Measurements from ENCODE around the gene CD7. TPM values are rescaled to one million over a fixed set of nuclear protein-coding genes. Genes with fewer than 3 reads are reported as not detected.
"Not testable (repeated sequence)": the region's sequence is repeated elsewhere in the genome, so short reads cannot be mapped to it uniquely, and the experiment has no call there.

CD7 gene
- total RNA-seq, 1 donor from 2014 or later, result not detected

DNA sequence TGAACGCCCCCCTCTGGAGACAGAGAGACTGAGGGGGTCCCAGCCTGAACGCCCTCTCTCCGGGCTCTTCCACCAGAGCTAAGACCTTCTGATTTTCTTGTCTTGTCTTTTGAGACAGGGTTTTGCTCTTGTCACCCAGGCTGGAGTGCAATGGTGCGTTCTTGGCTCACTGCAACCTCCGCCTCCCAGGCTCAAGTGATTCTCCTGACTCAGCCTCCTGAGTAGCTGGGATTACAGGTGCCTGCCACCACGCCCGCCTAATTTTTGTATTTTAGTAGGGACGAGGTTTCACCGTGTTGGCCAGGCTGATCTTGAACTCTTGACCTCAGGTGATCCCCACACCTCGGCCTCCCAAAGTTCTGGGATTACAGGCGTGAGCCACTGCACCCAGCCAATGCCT lies 30.6 kb upstream of the CD7 start:
- not testable (repeated sequence) for DNase-seq (ENCODE audit: low read depth)

DNA sequence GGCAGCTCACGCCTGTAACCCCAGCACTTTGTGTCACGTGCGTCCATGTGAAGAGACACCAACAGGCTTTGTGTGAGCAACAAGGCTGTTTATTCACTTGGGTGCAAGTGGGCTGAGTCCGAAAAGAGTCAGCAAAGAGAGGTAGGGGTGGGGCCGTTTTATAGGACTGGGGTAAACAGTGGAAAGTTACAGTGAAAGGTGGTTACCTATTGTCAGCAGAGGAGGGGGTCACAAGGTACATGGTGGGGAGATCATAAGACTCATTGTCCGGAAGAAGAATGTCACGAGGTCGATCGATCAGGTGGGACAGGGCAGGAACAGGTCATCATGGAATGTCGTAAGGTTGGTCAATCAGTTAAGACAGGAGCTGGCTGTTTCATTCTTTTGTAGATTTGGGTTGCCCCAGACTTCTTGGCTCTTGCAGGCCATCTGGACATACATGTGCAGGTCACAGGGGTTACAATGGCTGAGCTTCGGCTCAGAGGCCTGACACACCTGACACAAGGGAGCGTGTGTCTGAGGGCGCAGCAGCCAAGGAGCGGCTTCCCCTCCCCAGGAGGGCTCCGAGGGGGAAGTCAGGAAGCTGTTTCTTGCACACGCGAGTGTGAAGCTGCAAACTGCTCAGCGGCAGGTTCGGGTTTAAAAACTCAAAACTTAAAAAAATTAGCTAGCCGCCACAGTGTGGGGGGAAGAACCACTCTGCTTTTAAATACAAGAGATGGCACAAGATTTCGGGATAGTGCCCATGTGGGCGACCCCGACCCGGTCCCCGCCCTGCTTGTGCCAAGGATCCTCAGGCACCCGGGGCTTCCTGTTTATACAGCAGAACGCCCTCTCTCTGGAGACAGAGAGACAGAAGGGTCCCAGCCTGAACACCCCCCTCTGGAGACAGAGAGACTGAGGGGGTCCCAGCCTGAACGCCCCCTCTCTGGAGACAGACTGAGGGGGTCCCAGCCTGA lies 29.2 kb upstream of the CD7 start:
- DNase-seq (ENCODE audit: low read depth), result no peak

DNA sequence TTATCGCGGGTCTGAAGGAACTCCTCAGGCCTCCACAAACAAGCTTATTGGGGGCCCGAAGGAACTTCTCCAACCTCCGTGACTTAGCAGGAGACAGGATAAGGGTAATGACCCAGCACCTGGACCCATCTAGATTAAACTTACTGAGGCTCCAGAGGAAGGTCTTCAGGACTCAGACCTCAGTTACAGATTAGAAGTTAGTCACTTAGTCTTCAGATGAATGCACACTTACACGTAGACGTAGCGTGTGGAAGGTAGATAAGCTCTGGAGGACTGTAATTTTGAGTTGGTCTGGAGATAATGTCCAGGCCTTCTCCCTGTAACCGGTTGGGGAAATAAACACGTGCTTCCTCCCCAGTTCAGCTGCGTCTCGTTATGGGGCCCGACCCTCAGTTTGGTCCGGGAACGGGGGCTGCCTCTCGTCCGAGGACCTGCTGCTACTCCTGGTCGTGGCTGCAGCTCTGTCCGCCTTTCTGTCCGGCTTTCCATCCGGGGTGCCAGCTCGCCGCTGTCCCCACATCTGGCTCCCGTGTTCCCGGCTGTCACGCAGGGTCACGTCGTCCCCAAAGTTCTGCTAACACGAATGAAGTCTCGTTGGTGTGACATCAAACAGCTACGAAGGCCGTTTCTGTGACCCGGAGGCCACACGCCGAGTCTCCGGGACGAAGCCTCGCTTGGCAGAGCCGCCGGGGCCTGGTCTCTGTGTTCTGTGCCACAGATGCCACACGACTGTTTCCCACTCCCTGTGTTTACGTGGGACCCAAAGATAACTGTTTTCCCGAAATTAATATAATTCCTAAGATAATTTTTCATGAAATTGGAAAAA lies 28.0 kb upstream of the CD7 start:
- DNase-seq (ENCODE audit: low read depth), result no peak

DNA sequence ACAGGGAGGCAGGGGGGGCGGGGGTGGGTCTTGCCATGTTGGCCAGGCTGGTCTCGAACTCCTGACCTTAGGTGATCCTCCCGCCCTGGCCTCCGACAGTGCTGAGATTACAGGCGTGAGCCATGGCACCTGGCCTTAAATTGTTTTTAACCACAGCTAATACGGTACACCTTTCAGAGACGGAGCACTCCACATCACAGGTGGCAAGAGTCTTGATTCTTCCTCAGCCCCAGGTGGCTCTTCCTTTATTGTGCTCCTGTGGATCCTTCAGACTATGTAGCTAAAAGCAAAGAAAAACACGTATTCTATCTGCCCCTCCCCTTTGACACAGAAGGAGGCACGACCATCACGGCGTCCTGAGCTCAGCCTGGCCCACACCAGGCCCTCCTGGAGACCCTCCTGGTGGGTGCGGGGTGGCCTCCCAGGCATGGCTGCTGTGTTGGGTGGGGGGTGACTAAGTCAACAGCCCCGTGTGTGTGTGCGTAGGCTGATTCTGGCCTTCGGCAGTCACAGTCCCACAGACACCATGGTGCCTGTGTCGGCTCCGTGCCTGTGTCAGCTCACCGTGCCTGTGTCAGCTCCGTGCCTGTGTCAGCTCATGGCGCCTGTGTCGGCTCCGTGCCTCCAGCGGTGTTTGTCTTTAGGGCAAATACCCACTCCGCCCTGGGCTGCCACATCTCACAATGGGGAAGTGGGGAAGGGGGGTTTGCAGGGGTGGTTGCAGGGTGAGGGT lies 26.9 kb upstream of the CD7 start:
- DNase-seq (ENCODE audit: low read depth), result no peak

DNA sequence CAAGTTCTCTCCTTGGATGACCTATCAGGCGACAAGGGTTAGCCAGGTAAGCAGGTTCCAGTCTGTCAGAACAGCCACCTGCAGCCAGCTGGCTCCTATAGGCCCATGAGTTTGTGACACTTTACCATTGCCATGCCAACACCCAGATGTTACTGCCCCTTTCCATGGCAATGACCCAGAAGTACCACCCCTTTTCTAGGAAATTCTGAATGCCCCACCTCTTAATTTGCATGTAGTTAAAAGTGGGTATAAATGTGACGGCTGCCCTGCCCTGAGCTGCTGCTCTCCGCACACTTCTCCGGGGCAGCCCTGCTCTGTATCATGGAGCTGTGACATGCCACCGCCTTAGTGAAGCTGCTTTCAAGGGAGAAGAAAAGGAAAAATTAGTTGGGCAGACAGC lies 26.2 kb upstream of the CD7 start:
- no peak for DNase-seq (ENCODE audit: low read depth)

DNA sequence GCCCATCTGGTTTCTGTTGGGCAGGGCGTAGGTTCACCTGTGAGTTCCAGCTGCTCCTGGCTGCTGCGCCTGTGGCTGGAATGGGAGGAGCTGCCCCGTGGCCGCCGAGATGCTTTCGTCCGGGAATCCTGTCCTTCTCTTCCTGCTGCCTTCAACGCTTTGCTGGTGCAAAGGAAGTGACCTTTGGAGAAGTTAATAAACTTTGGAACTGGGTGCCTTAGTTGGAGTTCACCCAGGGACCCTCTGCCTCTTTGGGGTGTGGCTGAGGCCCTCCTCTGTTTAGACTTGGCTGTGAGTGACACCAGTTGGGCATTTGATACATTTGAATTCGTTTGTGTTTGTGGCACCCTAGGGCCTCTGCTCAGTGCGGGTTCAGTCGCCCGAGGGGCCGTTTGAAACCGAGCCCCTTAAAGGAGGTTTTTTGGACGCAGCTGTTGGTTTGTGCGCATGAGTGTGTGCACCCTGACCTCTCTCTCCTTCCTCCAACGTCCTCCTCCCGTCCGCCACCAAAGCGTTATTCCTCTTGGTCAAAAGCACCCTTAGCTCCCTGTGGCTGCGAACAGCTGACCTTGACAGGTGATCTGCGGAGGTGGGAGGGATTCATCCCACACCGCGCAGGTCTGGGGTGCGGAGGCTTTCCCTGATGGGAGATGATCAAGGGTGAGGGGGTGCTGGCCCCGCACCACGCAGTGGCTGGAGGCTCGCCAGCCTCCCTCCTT lies 25.1 kb upstream of the CD7 start:
- no peak for DNase-seq (ENCODE audit: low read depth)

DNA sequence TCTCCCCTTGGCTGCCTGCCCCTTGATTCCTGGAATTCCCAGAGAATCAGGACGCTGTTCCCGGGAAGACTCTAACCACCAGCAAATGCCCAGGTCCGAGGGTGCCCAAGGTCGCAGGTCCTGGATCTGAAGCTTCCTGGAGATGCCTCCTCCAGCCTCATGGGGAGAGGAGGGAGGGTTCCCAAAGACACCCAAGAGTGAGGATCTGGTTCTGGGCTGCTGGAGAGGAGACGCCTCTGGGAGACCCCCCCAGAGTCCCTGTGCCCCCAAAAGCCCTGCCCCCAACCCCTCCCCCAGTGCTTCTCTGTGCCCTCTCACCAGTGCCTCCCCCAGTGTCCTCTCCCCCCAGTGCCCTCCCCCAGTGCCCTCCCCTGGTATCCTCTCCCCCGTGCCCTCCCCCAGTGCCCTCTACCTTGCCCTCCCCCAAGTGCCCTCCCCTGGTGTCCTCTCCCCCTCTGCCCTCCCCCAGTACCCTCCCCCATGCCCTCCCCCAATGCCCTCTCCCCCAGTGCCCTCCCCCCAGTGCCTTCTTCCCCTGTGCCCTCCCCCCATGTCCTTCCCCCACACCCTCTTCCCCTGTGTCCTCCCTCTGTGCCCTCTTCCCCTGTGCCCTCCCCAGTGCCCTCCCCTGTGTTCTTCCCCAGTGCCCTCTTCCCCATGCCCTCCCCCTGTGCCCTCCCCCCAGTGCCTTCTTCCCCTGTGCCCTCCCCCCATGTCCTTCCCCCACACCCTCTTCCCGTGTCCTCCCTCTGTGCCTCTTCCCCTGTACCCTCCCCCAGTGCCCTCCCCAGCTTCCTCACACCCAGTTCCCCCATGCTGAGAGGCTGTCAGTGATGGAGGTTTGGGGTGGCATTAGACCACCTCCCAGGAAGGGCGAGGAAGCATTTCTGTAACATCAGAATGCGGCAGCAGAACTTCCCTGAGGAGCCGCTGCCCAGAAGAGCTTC lies 22.5 kb upstream of the CD7 start:
- DNase-seq (ENCODE audit: low read depth), result no peak

DNA sequence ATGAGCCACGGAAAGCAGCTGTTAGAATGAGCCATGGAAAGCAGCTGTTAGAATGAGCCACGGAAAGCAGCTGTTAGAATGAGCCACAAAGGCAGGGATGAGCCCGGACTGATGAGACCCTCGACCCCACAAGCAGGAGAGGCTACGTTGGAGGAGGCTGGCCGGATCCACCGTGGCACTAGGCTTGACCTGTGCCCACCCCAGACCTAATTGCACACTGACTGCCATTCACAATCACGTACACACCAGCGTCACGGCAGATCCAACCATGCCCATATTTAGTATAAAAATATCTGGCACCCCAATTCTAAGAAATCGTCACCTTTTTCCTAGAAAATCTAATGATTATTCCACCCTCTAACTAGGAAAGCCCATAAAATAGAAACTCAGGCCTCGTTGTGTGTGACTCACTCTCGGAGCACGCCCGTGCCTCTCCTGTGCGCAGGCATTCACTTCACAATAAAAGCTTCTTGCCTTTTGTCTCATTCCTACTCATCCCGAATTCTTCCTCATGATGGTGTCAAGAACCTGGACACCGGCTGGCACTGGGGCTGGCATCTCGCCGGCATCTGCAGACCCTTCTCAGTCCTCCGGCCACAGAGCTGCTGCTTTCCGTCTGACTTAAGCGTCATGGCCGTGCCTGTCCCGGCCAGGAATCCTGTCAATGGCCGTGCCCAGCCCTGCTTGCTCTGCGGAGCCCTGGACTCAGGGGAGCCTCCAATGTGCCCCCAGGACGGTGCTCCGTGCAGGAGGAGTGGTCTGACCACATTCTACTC lies 21.6 kb upstream of the CD7 start:
- DNase-seq (ENCODE audit: low read depth), result peak; percentile 94

DNA sequence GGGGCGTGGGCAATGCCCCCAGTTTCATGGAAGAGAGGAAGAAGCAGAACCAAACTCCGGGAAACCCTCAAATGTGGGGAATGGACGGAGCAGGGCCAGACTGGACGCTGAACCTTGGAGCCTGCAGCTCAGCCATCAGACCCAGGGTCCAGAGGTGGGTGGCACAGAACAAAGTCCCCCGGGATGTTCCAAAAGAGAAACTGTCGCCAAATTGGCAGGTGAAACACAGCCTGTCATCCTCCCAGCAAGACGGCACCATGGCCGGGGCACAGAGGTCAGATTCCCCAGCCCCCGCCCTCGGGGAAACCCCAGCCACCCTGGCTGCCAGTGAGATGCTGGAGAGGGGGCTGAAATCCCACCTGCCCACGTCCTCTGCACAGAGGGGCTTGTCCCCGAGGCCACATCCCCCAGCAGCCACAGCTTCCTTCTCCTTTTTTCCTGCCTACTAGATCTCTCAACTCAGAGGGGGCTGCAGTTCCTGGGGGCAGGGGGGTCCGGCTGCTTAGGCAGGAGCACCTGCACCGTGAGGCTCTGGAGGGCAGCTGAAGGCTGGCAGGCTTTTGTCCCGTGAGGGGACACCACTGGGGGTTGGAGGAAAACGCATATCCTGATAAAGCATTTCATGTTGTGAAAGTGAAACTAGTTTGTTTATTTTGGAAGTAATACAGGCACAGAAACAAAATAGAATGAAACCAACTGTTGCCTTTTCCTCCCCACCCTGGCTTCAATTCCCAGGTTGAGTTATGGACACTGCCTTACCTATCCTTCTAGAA lies 17.4 kb upstream of the CD7 start:
- no peak for DNase-seq (ENCODE audit: low read depth)

DNA sequence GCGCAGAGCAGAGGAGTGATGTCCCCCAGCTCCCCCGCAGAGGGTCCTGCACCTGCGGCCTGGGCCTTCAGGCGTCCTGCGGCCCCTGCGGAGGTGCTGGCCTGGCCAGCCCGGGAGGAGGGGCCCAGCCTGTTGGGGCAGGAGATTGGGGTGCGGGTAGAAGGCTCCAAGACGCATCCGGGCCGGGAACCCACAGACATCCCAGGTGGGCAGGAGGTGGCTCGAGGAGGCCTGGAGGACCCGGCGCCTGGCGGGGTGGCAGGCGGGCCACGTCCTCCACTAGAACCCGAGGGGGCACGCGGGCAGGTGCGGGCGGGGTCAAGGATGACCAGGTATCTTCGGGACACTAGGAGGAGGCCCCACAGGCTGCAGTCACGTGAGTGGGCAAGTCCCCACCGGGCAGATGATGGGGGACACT lies 16.8 kb upstream of the CD7 start:
- DNase-seq (ENCODE audit: low read depth), result no peak

DNA sequence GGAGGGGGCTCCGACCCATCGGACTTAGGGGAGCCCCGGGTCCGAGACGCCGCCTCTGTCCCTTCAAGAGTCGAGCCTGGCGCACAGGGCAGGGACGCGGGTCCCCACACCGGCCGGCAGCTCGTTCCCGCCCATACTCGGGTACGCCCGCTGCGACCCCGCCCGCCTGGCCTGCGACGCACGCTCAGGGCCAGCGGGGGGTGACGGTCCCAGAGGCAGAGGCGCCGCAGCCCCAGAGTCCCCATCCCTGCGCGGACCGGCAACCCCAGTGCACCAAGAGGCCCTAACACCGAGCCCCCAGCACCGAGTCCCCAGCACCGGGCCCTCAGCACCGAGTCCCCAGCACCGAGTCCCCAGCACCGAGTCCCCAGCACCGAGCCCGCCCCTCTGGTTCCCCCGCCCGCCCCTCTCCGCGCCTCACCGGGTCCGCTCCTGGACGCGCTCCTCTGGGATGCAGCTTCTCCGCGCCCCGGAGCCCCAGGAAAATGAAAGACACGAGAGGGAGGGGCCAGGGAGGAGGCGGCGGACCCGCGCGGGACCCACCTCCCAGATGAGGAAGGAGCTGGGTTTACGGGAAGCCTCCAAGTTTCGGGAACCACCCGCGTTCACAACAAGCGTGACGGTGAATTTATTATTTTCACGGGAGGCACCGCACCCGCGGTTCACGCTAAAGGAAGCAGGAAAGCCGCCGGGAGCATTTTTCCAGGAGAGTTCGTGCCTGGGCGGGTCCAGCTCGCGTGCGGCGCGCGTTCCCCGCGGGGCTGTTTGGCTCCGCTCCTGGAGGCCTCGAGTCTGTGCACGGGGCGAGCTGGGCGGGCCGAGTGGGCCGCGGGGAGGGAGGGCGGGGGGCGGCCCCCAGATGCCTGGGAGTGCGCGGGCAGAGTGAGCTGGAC lies 16.1 kb upstream of the CD7 start, which contains the start of gene SECTM1:
SECTM1 (minus strand) TSS at position 488 of the 893 bp plus-strand sequence. CDS start 6,526 bp downstream, outside the sequence.
- DNase-seq (ENCODE audit: low read depth), result peak; percentile 72

DNA sequence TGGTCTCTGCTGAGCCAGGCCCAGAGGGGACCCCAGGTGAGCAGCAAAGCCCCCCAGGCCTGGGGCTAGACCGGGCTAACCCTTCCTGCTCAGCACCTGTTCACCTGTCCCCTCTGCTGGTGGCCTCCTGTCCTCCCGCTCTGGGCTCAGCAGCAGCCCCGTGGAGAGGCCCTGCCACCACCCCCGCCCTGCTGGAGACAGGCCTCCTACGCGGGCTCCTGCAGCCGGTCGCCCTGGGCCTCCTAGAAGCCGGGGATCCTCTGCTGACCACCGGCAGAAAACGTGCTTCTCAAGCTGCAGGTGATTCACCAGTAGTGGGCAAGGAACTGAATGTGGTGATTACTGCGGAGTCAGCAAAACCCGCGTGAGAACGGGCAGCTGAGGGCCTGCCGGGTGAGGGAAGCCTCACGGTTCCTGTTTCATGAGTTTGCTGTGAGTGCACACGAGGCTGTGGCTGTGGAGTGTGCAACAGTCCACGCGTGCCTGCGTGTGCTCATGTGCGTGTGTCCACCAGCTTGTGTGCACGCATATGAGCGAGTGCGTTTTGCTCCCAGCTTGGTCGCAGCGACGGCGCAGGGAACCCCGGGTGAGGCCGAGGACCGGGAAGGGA lies 15.4 kb upstream of the CD7 start:
- peak; percentile 64 for DNase-seq (ENCODE audit: low read depth)

DNA sequence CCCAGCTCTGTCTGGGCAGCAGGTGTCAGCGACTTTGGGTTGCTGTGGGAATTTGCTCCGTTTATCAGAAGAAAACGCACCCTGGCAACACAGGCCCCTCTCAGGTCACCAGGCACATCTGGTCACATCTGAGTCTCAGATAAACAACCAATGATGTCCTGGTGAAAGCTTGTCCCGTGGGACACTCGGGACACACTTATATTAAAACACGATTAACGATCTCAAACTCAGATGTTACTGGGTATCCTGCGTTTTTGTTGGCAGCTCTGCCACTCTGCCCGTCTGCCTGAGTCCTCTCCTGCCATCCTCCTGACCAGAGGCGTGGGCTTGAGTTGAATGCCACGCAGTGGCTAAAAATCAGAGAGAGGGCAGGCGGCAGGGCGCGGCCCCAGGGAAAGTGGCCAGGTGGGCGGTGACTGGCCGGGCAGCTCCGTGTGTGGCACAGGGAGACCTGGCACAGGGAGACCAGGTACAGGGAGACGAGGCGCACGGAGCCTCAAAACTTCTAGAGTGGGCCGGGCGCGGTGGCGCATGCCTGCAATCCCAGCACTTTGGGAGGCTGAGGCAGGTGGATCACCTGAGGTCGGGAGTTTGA lies 14.0 kb upstream of the CD7 start:
- no peak for DNase-seq (ENCODE audit: low read depth)

DNA sequence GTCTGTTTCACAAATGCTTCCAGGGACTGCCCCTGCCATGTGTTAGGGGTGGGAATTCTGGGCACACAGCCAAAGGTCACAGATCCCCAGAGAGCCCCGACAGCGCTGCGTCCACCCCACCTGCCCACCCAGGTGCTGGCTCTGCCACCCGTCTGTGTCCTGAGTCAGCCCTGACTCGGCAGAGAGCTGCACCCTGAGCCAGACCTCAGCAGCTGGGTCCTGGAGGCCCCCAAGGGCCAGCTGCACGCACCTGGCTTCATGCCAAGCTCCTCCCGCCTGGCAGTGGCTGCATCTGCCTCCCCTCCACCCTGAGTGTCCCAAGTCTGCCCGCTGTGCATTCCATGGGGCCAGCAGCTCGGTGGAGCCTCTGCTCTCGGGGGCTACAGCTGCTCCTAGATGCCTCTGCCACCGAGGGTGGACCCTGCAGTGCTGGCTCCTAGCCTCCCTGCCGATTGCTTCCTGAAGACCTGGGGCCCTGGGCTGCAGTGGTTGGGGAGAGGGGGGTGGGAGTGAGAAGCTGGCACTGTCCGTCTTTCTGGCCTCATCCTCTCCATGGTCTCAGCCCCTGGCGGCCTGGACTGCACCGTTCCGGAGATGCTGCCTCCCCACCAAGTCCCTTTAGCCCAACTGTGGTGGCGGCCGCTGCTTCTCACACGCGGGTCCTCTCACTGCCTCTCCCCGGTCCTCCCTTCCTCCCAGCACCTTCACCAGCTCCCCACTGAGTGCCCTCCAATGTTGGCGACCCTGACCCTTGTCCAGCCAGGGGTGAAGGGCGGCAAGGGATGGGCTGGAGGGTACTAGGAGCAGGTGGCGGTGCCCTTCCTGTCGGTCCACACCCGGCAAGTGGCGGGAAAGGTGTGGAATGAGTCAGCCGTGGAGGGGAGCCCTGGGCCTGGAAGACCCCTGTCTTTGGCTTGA lies 13.2 kb upstream of the CD7 start:
- peak; percentile 95 for DNase-seq (ENCODE audit: low read depth)

Data from myocyte (in vitro differentiated cells).